ENCODE measurements around the gene MICU1. TPM values are rescaled to one million over a fixed set of nuclear protein-coding genes. Genes with fewer than 3 reads are reported as not detected.
"Not testable (repeated sequence)": the region's sequence is repeated elsewhere in the genome, so short reads cannot be mapped to it uniquely, and the experiment has no call there.

MICU1 gene
- total and polyA plus RNA-seq, 2 experiments from 2014 or later: 27.5 to 52.3 TPM

- DNase-seq (ENCODE audit: low spot score) (peak; percentile 88), ATAC-seq (peak; percentile 62)
- Histone ChIP-seq H3K27me3 (ENCODE audit: insufficient read depth) (no peaks in the 10 kb centered on the region), H3K4me2 (no peak overlapping the region), H3K36me3 (ENCODE audit: insufficient read depth) (no peaks in the 10 kb centered on the region), H3K9me2 (ENCODE audit: insufficient read depth) (no peaks in the 10 kb centered on the region), H3K4me1 (ENCODE audit: insufficient read depth) (peaks cover 5% of the 10 kb centered on the region), H3K27ac (ENCODE audit: low read depth) (no peak overlapping the region), H4K20me1 (replicated peaks; ENCODE audit: insufficient read depth) (no peaks in the 10 kb centered on the region), H3F3A (replicated peaks; ENCODE audit: low read depth) (peaks cover 14% of the 10 kb centered on the region), H3K79me2 (replicated peaks; ENCODE audit: insufficient read depth) (no peaks in the 10 kb centered on the region), H2AFZ (no peak overlapping the region; the same call in 1 of the 2 replicates), H3K4me3 (no peak overlapping the region)
- Mint-ChIP-seq H3K36me3 (ENCODE audit: low read depth) (peaks cover 5% of the 10 kb centered on the region; the same call in 1 of the 3 replicates), H3K27ac (no peak overlapping the region), H3K4me1 (peaks cover 45% of the 10 kb centered on the region), H3K27me3 (ENCODE audit: insufficient read depth, low read depth, poor library complexity) (peaks cover 35% of the 10 kb centered on the region), H3K9me3 (no peaks in the 10 kb centered on the region; the same call in 1 of the 3 replicates), H3K4me3 (no peak overlapping the region)
- TF ChIP-seq POLR2AphosphoS5 (IDR thresholded peaks at IDR 0.05; ENCODE audit: low read depth) (no peak), CTCF (conservative IDR thresholded peaks at IDR 0.05; ENCODE audit: low read depth in 2 of 2) (peak; percentile 71 to 91)
Measured at GRCh38 chr10:72328045-72328828, 297.6 kb downstream of the MICU1 start.

- not testable (repeated sequence) for H3K79me2 ChIP-seq (replicated peaks; ENCODE audit: insufficient read depth); DNase-seq (ENCODE audit: low spot score); H3K36me3 ChIP-seq (ENCODE audit: insufficient read depth); ATAC-seq; H2AFZ ChIP-seq; H3K27ac Mint-ChIP-seq; H3K9me3 Mint-ChIP-seq; H3K4me3 ChIP-seq; H3K4me3 Mint-ChIP-seq; H3K27me3 ChIP-seq (ENCODE audit: insufficient read depth); H4K20me1 ChIP-seq (replicated peaks; ENCODE audit: insufficient read depth); H3K4me1 ChIP-seq (ENCODE audit: insufficient read depth); H3K4me2 ChIP-seq; H3K36me3 Mint-ChIP-seq (ENCODE audit: low read depth); H3F3A ChIP-seq (replicated peaks; ENCODE audit: low read depth); H3K9me2 ChIP-seq (ENCODE audit: insufficient read depth); H3K27ac ChIP-seq (ENCODE audit: low read depth)
- H3K27me3 Mint-ChIP-seq (ENCODE audit: insufficient read depth, low read depth, poor library complexity): peaks cover 28% of the 10 kb centered on the region
- peak in 1 of 2 experiments; percentile 28; a peak in 1 of 4 replicates for TF ChIP-seq CTCF (conservative IDR thresholded peaks at IDR 0.05; ENCODE audit: low read depth in 2 of 2)
- H3K4me1 Mint-ChIP-seq: peaks cover 43% of the 10 kb centered on the region
Measured at GRCh38 chr10:72326665-72327603, 298.9 kb downstream of the MICU1 start.

DNA sequence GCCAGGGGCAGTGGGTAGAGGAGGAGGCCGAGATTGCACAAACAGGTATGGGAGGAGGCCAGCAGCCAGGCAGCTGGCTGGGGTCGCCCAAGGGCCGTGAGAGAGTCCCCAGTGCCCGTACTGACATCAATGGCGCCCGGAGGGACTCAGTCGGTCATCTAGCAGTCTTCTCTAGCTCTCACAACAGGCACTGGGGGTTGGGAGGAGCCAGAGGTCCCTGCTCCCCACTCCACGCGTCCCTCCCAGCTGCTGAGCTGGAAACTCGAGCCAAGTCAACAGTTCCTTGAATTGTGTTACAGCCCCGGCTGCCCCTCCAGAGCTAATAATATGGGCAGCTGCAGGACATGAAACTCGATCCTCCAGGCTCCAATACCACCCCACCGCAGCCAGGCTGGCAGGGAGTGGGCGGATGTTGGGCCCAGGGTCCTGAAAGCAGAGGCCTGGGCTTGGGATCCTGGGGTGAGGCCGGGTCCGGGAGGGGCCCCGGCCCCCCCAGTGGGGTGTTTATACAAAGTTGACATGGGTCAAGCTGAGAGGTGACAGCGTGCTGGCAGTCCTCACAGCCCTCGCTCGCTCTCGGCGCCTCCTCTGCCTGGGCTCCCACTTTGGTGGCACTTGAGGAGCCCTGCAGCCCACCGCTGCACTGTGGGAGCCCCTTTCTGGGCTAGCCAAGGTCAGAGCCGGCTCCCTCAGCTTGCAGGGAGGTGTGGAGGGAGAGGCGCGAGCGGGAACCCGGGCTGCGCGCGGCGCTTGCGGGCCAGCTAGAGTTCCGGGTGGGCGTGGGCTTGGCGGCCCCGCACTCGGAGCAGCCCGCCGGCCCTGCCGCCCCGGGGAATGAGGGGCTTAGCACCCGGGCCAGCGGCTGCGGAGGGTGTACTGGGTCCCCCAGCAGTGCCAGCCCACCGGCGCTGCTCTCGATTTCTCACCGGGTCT, 300.4 kb downstream of the MICU1 start:
- Histone ChIP-seq H3K4me1 (ENCODE audit: insufficient read depth) (peaks cover 12% of the 10 kb centered on the region), H2AFZ (0 out of 2 replicates have a peak overlapping the region, but pooled peaks have one; percentile 38)
- H3F3A ChIP-seq (replicated peaks; ENCODE audit: low read depth); H3K9me3 Mint-ChIP-seq; H3K4me3 Mint-ChIP-seq; H3K27ac Mint-ChIP-seq; H3K4me2 ChIP-seq; H3K27me3 ChIP-seq (ENCODE audit: insufficient read depth); H3K36me3 Mint-ChIP-seq (ENCODE audit: low read depth); H3K36me3 ChIP-seq (ENCODE audit: insufficient read depth); H3K27ac ChIP-seq (ENCODE audit: low read depth); H4K20me1 ChIP-seq (replicated peaks; ENCODE audit: insufficient read depth); H3K79me2 ChIP-seq (replicated peaks; ENCODE audit: insufficient read depth); H3K9me2 ChIP-seq (ENCODE audit: insufficient read depth); H3K4me3 ChIP-seq: not testable (repeated sequence)
- ATAC-seq (peak; percentile 8), DNase-seq (ENCODE audit: low spot score) (peak; percentile 48)
- Mint-ChIP-seq H3K27me3 (ENCODE audit: insufficient read depth, low read depth, poor library complexity) (peaks cover 26% of the 10 kb centered on the region), H3K4me1 (peaks cover 43% of the 10 kb centered on the region)

Measured in GM23338 (cell line).